ENCODE results near the gene HECTD4.

The HECTD4 gene

GRCh38 chr12:112361271-112361670, 21.0 kb downstream of the HECTD4 start:
- Histone ChIP-seq H2AFZ (ENCODE audit: low read length) (no peak overlapping the region), H4K20me1 (ENCODE audit: insufficient read depth, low read length) (no peaks in the 10 kb centered on the region), H3K4me2 (ENCODE audit: low read length) (no peak overlapping the region), H3F3A (ENCODE audit: insufficient read depth, low read length) (no peaks in the 10 kb centered on the region), H3K36me3 (ENCODE audit: insufficient read depth, low read length) (no peaks in the 10 kb centered on the region), H3K4me1 (ENCODE audit: insufficient read depth, low read length, severe bottlenecking) (peaks cover 7% of the 10 kb centered on the region), H3K79me2 (ENCODE audit: insufficient read depth, low read length) (peaks cover 70% of the 10 kb centered on the region), H3K27me3 (ENCODE audit: insufficient read depth, low read length) (no peaks in the 10 kb centered on the region), H3K27ac (ENCODE audit: low read depth, low read length, poor library complexity, severe bottlenecking) (no peak overlapping the region), H3K4me3 (ENCODE audit: low read depth, low read length, poor library complexity, severe bottlenecking) (no peak overlapping the region), H3K9me2 (ENCODE audit: low read depth, low read length) (no peaks in the 10 kb centered on the region), H3K9ac (ENCODE audit: low read length) (no peak overlapping the region), H3K9me3 (ENCODE audit: low read length) (no peaks in the 10 kb centered on the region)
- TF ChIP-seq, protein P1, sequence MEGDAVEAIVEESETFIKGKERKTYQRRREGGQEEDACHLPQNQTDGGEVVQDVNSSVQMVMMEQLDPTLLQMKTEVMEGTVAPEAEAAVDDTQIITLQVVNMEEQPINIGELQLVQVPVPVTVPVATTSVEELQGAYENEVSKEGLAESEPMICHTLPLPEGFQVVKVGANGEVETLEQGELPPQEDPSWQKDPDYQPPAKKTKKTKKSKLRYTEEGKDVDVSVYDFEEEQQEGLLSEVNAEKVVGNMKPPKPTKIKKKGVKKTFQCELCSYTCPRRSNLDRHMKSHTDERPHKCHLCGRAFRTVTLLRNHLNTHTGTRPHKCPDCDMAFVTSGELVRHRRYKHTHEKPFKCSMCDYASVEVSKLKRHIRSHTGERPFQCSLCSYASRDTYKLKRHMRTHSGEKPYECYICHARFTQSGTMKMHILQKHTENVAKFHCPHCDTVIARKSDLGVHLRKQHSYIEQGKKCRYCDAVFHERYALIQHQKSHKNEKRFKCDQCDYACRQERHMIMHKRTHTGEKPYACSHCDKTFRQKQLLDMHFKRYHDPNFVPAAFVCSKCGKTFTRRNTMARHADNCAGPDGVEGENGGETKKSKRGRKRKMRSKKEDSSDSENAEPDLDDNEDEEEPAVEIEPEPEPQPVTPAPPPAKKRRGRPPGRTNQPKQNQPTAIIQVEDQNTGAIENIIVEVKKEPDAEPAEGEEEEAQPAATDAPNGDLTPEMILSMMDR (IDR thresholded peaks at IDR 0.05; ENCODE audit: low read length): no peak
- TF ChIP-seq EZH2 (IDR thresholded peaks at IDR 0.05; ENCODE audit: borderline replicate concordance, low read length): no peak

- Histone ChIP-seq H3K27me3 (ENCODE audit: insufficient read depth, low read length) (no peaks in the 10 kb centered on the region), H3K9me3 (ENCODE audit: low read length) (no peaks in the 10 kb centered on the region), H3K79me2 (ENCODE audit: insufficient read depth, low read length) (peaks cover 61% of the 10 kb centered on the region), H2AFZ (ENCODE audit: low read length) (no peak overlapping the region), H3K36me3 (ENCODE audit: insufficient read depth, low read length) (no peaks in the 10 kb centered on the region), H3K4me2 (ENCODE audit: low read length) (no peak overlapping the region), H3F3A (ENCODE audit: insufficient read depth, low read length) (no peaks in the 10 kb centered on the region), H4K20me1 (ENCODE audit: insufficient read depth, low read length) (no peaks in the 10 kb centered on the region), H3K27ac (ENCODE audit: low read depth, low read length, poor library complexity, severe bottlenecking) (no peak overlapping the region), H3K9ac (ENCODE audit: low read length) (no peak overlapping the region), H3K4me3 (ENCODE audit: low read depth, low read length, poor library complexity, severe bottlenecking) (no peak overlapping the region), H3K9me2 (ENCODE audit: low read depth, low read length) (no peaks in the 10 kb centered on the region), H3K4me1 (ENCODE audit: insufficient read depth, low read length, severe bottlenecking) (peaks cover under 1% of the 10 kb centered on the region)
- TF ChIP-seq EZH2 (IDR thresholded peaks at IDR 0.05; ENCODE audit: borderline replicate concordance, low read length): no peak
- TF ChIP-seq, protein P1 (IDR thresholded peaks at IDR 0.05; ENCODE audit: low read length): no peak
These were observed 22.9 kb downstream of the HECTD4 start for GRCh38 chr12:112359290-112359689.

DNA sequence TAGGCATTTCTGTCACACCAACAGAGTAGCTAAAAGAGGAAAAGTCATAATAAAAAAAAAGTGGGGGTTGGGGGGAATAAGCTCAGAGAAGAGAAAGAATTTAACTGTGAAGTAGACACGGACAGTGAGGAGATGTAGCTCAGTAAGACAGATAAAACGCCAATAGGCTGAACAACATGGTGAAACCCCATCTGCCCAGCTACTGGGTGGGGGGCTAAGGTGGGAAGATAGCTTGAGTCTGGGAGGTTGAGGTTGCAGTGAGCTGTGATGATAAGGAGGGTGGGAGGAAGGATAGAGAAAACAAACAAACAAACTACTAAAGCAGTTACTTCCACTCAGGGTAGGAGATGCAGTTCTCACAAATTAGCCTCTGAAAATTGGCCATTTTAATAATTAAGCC, 25.0 kb downstream of the HECTD4 start:
- Histone ChIP-seq H3K4me3 (ENCODE audit: low read depth, low read length, poor library complexity, severe bottlenecking) (no peak overlapping the region), H3K79me2 (ENCODE audit: insufficient read depth, low read length) (peaks cover 43% of the 10 kb centered on the region), H3K4me1 (ENCODE audit: insufficient read depth, low read length, severe bottlenecking) (no peaks in the 10 kb centered on the region), H3K27me3 (ENCODE audit: insufficient read depth, low read length) (no peaks in the 10 kb centered on the region), H3K9me3 (ENCODE audit: low read length) (no peaks in the 10 kb centered on the region), H3K9ac (ENCODE audit: low read length) (no peak overlapping the region), H3K27ac (ENCODE audit: low read depth, low read length, poor library complexity, severe bottlenecking) (no peak overlapping the region), H2AFZ (ENCODE audit: low read length) (no peak overlapping the region), H3K9me2 (ENCODE audit: low read depth, low read length) (no peaks in the 10 kb centered on the region), H3F3A (ENCODE audit: insufficient read depth, low read length) (no peaks in the 10 kb centered on the region), H3K36me3 (ENCODE audit: insufficient read depth, low read length) (no peaks in the 10 kb centered on the region), H3K4me2 (ENCODE audit: low read length) (no peak overlapping the region), H4K20me1 (ENCODE audit: insufficient read depth, low read length) (no peaks in the 10 kb centered on the region)
- TF ChIP-seq, protein P1 (IDR thresholded peaks at IDR 0.05; ENCODE audit: low read length): no peak
- TF ChIP-seq EZH2 (IDR thresholded peaks at IDR 0.05; ENCODE audit: borderline replicate concordance, low read length): no peak
